Hindlimb muscle (tissue), 1 donor: ENCODE data around the gene APMAP. TPM values are rescaled to one million over a fixed set of nuclear protein-coding genes. Genes with fewer than 3 reads are reported as not detected.
A peak's percentile ranks its signal among the peaks of the same experiment; 100 is the strongest.

Experiments
- DNase-seq: peaks from one replicate; pipeline ENCODE4 v3.0.0-alpha.2; 2013
- polyA plus RNA-seq: library from polyadenylated mRNA; unstranded; fragments of 120-200 nt; gene quantifications from one replicate; pipeline ENCODE4 v1.2.1, GENCODE V29; 2013; ENCODE audit not compliant: insufficient read length

APMAP gene
- polyA plus RNA-seq, 1 donor: 47.5 TPM

DNA sequence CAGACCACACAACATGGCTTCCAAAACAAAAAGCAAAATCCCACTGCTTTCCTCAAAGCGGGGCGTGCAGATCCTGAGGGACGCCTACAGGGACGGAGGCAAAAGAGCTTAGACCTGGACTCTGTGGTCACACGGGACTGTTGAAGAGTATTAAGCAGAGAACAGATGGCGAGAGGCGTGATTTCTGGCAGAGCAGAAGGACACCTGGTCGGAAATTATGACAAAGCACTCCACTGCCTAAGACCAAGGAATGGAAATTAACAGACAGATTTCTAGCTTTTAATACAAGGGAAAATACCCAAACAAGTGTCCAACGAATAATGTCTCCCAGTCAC lies 28.1 kb downstream of the APMAP start:
- peak; percentile 83 for DNase-seq

DNA sequence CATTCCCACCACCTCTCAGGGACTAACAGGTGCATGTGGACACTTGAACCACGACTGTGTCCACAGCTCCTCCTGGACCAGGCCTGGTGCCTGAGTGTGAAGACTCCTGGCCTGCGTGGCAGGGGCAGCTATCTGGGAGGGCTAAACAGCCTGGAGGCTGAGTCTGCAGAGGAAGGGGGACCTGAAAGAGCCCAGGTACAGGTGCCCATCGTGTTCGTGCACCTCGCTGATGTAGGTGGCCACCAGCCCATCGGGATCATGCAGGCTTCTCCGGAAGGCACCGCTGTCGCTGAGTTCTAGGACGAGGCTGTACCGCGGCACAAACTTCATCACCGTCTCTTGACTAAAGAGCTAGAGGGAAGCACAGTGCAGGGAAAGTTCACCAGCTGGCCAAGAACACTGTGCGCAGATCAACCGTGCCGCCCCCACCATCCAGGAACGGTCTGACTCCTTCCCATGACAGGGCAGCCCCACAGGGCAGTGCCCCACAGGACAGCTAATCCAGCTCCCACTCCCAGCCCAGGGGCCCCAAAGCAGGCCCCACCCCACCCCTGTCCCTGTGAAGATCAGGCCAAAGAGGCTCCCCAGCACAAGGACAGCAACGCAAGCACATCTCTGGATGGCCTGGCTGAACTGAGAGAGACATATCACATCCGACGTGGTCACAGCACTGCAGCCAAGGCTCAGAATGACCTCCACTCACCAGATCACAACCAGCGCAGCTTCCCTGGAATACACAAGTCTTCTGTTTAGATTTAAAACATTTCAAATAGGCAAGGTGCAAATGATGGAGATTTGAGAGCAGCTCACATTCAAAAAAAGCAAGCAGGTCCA lies 28.7 kb downstream of the APMAP start:
- no peak for DNase-seq

DNA sequence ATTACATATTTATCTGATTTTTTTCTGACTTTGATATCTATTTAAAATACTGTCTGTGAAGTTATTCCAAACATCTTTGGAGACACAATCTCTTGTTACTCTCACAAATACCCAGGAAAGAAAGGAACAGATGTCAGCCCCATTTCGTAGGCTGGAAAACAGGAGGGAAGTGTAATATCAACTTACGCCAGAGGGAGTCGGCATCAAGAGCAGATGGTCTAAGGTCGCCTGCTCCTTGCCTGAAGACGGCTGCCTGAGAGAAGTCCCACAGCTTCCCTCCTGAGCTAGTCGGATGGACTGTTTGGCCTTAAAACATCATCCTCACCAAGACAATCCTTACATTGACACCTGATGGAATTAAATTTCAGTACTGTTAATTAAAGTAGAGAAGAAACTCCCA lies 30.0 kb downstream of the APMAP start:
- DNase-seq: no peak

DNA sequence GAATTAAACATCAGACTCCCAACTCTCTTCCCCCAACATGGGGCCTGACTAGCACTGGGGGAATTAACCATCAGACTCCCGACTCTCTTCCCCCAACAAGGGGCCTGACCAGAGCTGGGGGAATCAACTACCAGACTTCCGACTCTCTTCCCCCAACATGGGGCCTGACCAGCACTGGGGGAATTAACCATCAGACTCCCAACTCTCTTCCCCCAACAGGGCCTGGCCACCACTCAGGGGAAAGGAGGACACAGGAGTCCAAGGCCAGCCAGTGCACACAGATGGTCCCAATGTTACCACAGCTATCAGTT lies 30.4 kb downstream of the APMAP start:
- no peak for DNase-seq

DNA sequence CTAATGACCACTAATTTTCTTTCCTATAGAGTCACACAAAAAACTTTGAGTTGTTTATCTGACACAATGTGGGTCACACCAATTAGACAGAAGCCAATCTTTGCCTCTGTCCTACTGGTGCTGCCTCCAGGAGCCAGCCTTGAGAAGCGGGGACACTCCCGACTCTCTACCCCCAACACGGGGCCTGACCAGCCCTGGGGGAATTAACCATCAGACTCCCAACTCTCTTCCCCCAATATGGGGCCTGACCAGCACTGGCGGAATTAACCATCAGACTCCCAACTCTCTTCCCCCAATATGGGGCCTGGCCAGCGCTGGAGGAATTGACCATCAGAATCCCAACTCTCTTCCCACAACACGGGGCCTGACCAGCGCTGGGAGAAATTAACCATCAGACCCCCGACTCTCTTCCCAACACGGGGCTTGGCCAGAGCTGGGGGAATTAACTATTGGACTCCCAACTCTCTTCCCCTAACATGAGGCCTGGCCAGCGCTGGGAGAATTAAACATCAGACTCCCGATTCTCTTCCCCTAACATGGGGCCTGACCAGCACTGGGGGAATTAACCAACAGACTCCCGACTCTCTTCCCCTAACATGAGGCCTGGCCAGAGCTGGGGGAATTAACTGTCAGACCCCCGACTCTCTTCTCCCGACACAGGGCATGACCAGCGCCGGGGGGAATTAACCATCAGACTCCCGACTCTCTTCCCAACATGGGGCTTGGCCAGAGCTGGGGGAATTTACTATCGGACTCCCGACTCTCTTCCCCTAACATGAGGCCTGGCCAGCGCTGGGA lies 31.0 kb downstream of the APMAP start:
- no peak for DNase-seq

DNA sequence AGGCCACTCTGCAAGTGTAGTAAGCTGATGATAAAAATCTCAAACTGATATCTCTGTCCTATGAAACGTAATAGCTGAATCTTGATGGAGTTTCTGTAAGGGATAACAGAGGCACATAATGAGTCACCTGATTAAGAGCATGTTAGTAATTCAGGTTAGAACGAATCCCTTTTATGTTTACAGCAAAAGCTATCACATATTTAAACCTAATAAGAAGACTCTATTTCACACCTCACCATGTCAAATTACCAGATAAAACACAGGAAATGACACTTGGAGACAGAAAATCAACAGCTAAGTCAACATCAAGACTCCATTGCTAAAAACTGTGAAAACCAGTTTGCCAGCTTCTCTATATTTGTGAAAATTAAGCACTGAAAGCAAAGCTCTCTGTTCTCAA lies 31.7 kb downstream of the APMAP start:
- no peak for DNase-seq

DNA sequence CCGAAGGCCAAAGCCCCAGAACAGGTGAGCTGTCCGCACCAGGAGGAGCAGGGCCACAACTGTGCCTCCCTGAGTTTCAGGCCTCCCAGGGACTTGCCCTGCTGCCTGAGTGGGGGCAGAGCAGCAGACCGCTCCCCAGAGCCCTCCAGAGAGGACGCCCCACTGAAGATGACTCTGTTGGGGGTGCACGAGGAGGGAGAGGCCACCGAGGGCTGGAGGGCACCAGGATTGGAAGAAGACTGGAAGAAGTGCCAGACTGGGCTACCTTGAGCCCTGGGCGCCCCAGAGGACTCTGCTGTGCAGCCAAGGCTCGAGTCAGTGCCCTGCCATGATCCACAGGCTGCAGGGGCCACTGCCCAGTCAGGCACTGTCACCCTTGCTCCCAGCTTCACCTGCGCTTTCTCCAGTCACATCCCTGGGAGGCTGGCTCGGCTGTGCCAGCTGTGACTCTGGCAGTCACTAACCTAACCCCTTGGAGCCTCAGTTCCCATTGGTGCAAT lies 32.2 kb downstream of the APMAP start:
- DNase-seq: no peak

DNA sequence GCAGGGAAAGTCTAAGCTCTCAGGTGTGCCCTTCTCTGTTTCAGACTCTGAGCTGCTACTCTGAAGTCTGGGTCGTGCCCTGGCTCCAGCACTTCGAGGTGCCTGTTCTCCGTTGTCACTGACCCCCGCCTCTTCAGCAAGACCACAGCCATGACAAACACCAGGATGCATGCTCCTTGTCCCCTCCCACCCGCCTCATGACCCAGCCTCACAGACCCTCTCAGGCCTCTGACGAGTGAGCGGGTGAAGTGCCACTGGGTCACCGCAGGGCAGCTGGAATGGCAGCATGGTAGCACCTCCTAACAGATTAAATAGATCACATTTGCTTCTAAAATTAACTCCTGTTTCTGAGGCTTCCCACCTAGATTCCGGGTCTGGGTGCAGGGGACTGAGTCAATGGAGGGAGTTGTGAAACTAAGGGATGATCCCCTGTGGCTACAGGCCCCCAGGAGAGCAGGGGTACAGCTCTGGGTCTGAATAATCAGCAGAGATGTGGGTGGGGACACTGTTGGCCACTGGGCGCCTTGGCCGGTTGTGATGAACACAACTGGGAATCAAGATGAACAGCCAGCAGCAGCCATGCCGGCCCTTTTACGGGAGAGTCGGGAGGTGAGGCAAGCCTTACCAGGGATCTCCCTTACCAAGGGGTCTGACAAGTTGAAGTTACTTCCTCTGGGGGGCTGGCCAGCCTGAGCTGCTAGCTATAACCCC lies 32.8 kb downstream of the APMAP start:
- DNase-seq: no peak

DNA sequence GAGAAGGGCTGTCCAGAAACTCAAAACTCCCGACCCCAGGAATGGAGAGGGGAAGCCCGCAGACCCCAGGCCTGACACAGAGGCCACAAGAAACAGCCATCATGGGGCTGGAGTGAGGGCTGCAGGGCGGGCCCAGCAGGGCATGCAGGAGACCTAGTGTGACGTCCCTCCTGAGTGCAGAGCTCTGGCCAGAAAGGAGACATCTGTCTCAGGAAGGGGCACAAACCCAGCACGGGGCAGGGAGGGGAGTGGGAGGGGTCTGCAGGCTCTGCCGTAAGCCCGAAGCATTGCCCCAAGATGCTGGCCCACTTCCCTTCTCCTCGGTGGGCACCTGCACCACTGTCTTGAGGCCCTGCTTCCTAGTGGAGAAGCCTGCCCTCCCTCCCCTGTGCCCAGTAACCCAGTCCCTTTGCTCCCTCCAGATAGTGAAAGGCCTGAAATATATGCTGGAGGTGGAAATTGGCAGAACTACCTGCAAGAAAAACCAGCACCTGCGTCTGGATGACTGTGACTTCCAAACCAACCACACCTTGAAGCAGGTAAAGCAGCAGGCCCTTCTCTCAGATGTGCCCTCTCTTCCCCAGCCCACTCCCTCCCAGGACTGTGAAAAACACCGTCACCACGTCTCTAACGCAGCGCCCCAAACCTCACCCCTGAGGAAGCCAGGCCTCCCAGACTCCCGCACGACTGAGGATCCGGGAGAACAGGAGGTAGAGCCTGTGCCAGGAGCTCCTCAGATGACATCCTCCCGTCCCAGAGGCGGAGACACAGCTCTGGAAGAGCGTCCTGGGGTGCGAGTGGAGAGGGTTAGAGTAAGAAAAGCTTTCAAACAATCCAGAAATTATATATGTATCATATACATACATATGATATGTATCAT lies 33.8 kb downstream of the APMAP start:
- DNase-seq: no peak

DNA sequence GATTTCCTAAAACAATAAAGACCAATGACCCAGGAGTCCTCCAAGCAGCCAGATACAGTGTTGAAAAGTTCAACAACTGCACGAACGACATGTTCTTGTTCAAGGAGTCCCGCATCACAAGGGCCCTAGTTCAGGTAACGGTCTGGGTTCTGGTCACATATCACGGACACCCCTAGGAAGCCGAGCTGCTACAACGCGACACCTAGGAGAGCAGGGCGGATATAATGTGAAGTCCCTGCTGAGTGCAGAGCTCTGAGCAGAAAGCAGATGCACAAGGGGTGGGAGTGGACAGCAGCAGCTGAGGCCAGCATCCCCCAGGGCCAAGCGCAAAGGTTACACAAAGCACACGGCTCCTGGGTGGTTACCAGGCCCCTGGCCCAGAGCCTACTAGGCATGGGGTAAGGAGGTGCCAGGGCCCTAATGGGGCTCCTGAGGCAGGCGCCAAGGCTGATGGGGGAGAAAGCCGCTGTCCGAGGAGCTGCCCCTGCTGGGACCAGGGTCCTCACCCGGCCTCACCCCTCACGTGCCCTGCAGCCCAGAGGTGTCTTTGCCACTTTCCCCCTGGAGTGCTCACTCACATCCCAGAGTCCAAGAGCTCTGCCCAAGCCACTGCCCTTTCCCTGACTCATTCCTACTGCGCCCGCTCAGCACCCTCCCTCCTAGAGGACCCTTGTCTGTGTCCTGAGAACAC lies 35.1 kb downstream of the APMAP start:
- no peak for DNase-seq

DNA sequence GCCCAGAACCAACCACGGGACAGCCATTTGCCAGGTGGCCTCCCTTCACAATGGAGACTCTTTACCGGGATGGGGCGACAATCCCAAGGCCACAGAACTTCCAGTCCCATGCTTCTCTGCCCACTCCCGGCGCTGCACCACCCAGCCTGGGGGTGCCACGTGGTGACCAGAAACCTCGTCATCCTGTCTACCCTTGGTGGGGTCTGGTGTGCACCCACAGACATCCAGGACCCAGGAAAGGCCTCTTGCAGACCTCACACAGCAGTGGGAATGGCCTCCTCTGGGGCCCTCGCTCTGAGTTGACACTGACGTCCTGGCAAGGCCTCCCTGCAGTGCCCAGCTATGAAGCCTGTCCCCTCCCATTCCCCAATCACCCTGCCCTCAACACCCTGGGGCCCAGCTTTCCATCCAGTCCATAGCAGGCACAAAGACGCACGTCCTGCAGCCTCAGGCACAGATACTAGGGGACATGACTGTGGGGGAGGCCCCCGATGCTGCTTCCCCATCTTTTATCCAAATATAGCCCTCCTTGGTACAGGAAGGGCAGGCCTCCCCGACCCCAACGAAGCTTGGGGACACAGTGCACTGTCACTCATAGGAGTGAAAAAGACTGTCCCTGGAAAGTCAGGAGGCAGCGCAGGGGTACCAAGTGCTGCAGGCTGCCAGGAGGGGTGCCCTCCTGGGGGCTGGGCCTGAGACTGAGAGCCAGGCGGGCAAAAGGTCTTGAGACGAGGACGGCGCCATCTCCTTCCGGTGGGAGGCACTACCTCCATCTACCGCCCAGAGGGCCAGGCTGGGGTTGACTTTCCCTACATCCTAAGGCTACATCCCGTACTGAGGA lies 36.3 kb downstream of the APMAP start:
- no peak for DNase-seq

DNA sequence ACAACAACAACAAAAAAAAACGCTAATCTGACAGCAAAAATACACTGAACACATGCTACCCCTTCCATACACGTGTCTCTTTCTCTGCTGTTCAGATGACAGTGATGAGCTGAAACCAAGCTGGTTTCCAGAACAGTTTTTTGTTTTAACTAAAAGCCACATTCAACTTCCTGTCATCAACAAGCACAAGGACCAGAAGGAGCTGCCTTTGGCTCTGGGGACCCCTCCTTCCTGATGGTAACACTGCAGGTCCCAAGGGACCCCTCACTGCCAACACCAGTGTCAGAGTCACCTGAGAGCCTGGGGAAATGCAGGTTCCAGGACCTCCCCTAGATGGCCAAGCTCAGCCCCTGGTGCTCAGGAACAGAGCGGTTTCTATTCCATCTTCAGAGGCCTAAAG lies 37.5 kb downstream of the APMAP start:
- no peak for DNase-seq

DNA sequence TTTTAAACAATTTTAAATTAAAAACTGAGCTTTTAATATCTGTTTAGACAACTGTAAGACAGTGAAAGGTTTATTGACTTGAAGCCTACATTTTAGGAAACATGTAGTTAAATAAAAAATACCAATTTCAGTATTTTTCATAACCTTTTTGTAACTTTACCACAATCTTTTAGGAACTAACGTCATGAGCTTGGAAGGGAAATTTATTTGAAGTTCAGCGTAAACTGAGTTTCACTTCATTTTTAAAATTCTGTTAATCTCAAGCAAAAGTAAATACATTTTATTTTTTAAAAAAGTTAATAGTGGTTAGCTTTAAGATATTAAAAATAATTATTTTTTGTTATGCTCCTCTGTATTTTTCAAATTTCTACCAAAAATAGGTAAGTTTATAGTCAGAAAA lies 38.0 kb downstream of the APMAP start:
- no peak for DNase-seq

DNA sequence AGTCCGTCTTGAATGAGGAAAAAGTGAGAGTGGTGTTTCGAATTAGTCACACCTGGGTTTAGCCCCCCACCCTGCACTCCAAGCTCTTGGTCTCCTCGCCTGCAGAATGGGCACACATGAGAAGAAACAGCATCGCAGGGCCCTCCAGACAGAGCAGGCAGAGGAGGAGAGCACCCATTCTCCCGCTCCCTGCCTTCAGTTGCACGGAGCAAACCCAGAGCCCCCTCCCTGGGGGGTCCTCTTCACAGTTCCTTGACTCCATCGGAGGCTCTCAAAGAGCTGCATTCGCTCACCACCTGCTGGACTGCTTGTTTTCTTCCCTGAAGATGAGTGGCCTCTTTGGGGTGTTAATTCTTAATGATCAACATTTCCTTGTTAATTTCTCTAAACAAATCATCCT lies 38.4 kb downstream of the APMAP start:
- no peak for DNase-seq

DNA sequence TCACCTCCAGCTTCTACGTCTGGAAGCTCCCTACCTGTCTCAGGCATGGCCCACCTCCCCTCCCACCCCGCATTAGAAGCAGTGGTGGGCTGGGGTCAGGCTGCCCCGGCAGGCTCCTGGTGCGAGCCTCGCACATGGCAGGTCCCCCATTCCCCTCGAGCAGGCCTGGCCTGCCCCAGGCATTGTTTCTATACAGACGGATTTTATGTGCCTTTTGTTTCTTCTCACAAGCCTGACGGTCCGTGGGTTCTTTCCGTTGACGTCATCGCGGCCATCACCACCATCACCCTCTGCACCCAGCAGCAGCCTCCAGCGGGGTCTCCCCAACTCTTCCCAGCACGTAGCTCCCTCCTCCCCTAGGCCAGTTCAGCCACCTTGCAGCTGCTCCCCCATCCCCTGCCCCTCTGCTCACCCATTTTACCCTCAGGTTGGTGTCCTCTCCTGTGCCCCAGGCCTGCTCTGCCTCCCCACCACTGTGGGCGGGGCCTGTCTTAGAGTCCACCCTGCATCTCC lies 38.9 kb downstream of the APMAP start:
- no peak for DNase-seq

DNA sequence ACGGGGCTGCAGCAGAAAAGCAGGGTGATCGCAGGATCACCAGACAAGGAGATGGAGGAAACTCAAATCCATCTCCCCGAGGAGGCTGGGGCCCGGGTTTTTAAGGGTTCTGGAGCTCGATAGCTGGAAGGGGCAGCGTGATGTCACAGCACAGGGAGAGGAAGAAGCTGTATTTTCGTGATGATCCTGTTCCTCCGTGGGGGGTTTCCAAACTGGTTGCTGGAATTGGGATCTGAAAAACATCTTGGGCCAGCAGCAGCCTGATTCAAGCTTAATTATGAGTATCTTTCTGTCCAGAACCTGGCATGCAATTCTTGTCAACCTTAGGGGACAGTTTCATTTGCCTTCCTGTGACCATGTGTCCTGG lies 39.4 kb downstream of the APMAP start:
- no peak for DNase-seq

DNA sequence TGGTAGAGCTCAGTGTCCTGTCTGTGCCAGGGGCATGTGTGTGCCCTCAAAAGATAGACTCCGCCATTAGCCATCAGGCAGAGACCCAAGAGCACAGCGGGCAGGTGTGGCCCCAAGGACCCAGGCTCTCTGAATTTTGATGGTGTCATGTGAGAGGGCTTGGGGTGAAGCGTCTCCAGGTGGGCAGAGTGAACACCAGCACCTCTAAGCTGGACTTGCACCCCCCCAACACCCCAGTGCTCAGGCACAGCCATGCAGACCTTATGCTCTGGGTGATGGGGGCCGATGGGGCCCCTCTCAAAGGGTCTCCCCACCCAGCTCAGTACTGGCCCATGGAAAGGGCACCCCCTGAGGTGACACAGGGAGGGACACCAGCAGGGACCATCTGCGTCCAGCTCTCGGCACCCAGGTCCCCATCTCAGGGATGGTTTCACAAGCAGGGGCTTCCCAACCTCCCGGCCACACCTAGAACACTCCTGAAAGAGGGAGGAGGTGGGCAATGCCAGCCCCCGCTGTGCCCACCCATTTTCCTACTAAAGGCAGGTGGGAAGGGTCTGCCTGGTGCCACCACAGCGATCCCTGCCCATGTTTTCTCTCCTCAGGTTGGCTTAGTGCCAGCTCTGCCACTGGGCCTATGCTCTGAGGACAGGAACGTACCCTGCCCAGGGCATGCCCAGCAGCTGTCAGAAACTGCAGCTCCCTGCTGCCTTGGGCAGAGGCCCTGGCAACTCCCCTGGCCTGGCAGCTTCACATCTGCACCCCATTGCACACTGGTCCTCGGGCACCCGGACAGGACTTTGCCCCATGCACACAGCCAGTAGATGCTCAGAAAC lies 40.0 kb downstream of the APMAP start:
- DNase-seq: no peak

DNA sequence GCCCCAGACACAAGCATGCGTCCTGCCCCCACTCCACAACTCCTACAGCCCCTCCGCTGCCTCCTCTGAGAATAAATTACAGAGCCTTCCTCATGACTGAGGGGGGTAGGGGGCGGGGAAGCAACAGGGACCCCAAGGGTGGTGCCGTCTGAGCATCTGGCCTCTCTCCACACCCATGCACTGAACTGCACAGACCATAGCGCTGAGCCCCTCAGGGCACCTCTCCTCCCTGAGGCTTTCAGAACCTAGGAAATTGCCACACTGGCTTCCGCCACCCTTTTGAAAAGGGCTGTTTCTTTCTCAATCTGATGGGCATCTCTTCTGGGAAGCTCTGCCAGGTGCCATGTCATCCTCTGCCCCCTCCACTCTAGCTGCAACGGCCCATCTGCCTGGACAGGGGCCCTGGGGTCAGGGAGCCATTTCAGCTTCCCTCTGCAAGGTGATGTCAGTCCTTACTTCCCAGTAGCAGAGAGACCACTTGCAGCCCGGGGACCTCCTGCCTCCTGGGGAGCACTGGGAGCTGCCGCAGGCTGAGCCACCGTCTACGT lies 40.9 kb downstream of the APMAP start:
- no peak for DNase-seq

DNA sequence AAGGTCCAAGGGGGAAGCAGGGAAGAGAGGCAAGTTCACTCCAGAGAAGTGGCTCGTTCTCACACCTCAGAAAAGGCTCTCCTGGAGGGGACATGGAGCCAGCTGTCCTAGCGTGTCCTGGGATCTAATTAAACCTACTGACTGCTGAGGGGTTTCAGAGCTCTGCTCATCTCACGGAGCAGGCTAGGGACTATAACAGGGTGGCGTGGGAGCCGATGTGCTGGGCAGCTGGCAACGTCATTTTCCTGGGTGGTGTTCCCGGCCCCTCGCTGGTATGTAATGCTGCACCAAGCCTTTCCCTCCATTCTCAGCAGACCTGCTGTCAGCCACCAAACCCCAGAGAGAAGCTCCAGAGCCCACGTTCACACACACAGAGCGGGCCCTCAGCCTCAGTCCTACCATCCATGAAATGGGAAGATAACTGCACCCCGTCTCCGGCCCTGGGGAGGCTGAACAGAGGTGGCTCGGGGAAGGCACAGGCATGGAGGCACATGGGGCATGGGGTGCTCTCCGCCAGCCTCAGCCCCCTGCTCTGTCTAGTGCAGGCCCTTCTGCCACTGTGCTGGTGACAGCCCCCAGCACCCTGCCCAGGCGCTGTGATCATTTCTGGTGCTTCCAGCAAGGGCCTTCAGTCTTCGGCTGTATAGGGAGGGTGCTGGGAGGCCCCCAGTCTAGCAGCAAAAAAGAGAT lies 41.6 kb downstream of the APMAP start:
- DNase-seq: no peak
